ENCODE measurements around the gene CACNB2. TPM values are rescaled to one million over a fixed set of nuclear protein-coding genes. Genes with fewer than 3 reads are reported as not detected.
"Not testable (repeated sequence)": the region's sequence is repeated elsewhere in the genome, so short reads cannot be mapped to it uniquely, and the experiment has no call there.

The CACNB2 gene
- total RNA-seq, 2 experiments from 2014 or later, result not detected

GRCh38 chr10:18571780-18572179 lies 431.6 kb downstream of the CACNB2 start:
- ATAC-seq (no peak), DNase-seq (no peak)
- Mint-ChIP-seq H3K36me3 (ENCODE audit: low read depth) (peaks cover 23% of the 10 kb centered on the region), H3K9me3 (ENCODE audit: low read depth) (peaks cover 1% of the 10 kb centered on the region), H3K4me1 (no peaks in the 10 kb centered on the region), H3K4me3 (no peak overlapping the region), H3K27ac (no peak overlapping the region), H3K27me3 (no peaks in the 10 kb centered on the region)
- intact Hi-C loops (cut with DNase I, micrococcal nuclease), result no loop called here
- CTCF ChIA-PET, result no interaction called here
- POLR2A ChIA-PET, result no interaction called here

- Mint-ChIP-seq H3K27ac (no peak overlapping the region), H3K27me3 (no peaks in the 10 kb centered on the region), H3K4me3 (no peak overlapping the region), H3K9me3 (ENCODE audit: low read depth) (peaks cover 4% of the 10 kb centered on the region), H3K4me1 (no peaks in the 10 kb centered on the region), H3K36me3 (ENCODE audit: low read depth) (peaks cover 33% of the 10 kb centered on the region)
- ATAC-seq (no peak), DNase-seq (no peak)
- ChIA-PET CTCF (no interaction called here), POLR2A (no interaction called here)
- intact Hi-C loops (cut with DNase I, micrococcal nuclease), result no loop called here
Measured at GRCh38 chr10:18572959-18573561, 432.8 kb downstream of the CACNB2 start.

GRCh38 chr10:18576586-18576985 lies 436.4 kb downstream of the CACNB2 start:
- Mint-ChIP-seq H3K27ac (no peak overlapping the region), H3K36me3 (ENCODE audit: low read depth) (peaks cover 63% of the 10 kb centered on the region), H3K4me1 (no peaks in the 10 kb centered on the region), H3K9me3 (ENCODE audit: low read depth) (peaks cover 8% of the 10 kb centered on the region), H3K27me3 (no peaks in the 10 kb centered on the region), H3K4me3 (no peak overlapping the region)
- intact Hi-C loops (cut with DNase I, micrococcal nuclease), result no loop called here
- ATAC-seq (no peak), DNase-seq (no peak)
- POLR2A ChIA-PET, result no interaction called here
- CTCF ChIA-PET, result interaction anchor here (0.6 to 0.8 kb wide), 2 partner anchors 44 to 83 kb away, joined by 3 read pairs; partner anchors contain the start of gene ARL5B

GRCh38 chr10:18577823-18578685 lies 437.8 kb downstream of the CACNB2 start:
- CTCF ChIA-PET, result no interaction called here
- ATAC-seq, result no peak
- H3K4me3 Mint-ChIP-seq, result no peak overlapping the region
- no peak overlapping the region for H3K27ac Mint-ChIP-seq
- peaks cover 6% of the 10 kb centered on the region for H3K4me1 Mint-ChIP-seq
- peaks cover 77% of the 10 kb centered on the region for H3K36me3 Mint-ChIP-seq (ENCODE audit: low read depth)
- intact Hi-C loops (cut with DNase I, micrococcal nuclease), result no loop called here
- no peak for DNase-seq
- peaks cover 8% of the 10 kb centered on the region for H3K9me3 Mint-ChIP-seq (ENCODE audit: low read depth)
- POLR2A ChIA-PET, result no interaction called here
- no peaks in the 10 kb centered on the region for H3K27me3 Mint-ChIP-seq

GRCh38 chr10:18582803-18583202 lies 442.6 kb downstream of the CACNB2 start:
- peak; percentile 44 for DNase-seq
- Mint-ChIP-seq H3K36me3 (ENCODE audit: low read depth) (peaks cover 84% of the 10 kb centered on the region), H3K9me3 (ENCODE audit: low read depth) (peaks cover 4% of the 10 kb centered on the region), H3K4me3 (no peak overlapping the region), H3K27ac (peak overlapping the region; percentile 64), H3K4me1 (peaks cover 14% of the 10 kb centered on the region), H3K27me3 (no peaks in the 10 kb centered on the region)
- intact Hi-C loops (cut with DNase I, micrococcal nuclease), result no loop called here
- ChIA-PET CTCF (no interaction called here), POLR2A (no interaction called here)
- peak; percentile 78 for ATAC-seq

GRCh38 chr10:18583575-18584270 lies 443.5 kb downstream of the CACNB2 start:
- CTCF ChIA-PET, result no interaction called here
- H3K27me3 Mint-ChIP-seq, result no peaks in the 10 kb centered on the region
- peak overlapping the region; percentile 20 for H3K27ac Mint-ChIP-seq
- DNase-seq (no peak), ATAC-seq (no peak)
- H3K4me3 Mint-ChIP-seq, result no peak overlapping the region
- H3K9me3 Mint-ChIP-seq (ENCODE audit: low read depth), result no peaks in the 10 kb centered on the region
- intact Hi-C loops (cut with DNase I, micrococcal nuclease), result no loop called here
- H3K4me1 Mint-ChIP-seq, result peaks cover 14% of the 10 kb centered on the region
- POLR2A ChIA-PET, result no interaction called here
- H3K36me3 Mint-ChIP-seq (ENCODE audit: low read depth), result peaks cover 83% of the 10 kb centered on the region

DNA sequence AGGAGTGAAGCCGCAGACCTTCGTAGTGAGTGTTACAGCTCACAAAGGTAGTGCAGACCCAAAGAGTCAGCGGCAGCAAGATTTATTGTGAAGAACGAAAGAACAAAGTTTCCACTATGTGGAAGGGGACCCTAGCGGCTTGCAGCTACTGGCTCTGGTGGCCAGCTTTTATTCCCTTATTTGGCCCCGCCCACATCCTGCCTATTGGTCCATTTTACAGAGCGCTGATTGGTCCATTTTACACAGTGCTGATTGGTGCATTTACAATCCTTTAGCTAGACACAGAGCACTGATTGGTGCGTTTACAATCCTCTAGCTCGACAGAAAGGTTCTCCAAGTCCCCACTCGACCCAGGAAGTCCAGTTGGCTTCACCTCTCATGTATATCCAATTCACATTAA lies 446.4 kb downstream of the CACNB2 start:
- Mint-ChIP-seq H3K36me3 (ENCODE audit: low read depth) (peaks cover 80% of the 10 kb centered on the region), H3K4me1 (peaks cover 14% of the 10 kb centered on the region)
- H3K9me3 Mint-ChIP-seq (ENCODE audit: low read depth); H3K4me3 Mint-ChIP-seq; ATAC-seq; intact Hi-C loops (cut with DNase I, micrococcal nuclease); POLR2A ChIA-PET; H3K27me3 Mint-ChIP-seq; H3K27ac Mint-ChIP-seq; DNase-seq: not testable (repeated sequence)
- CTCF ChIA-PET, result interaction anchor here (1.0 kb wide), 1 partner anchor 15 kb away, joined by 4 read pairs; no protein-coding TSS in a partner anchor

- H3K9me3 Mint-ChIP-seq (ENCODE audit: low read depth); intact Hi-C loops (cut with DNase I, micrococcal nuclease); POLR2A ChIA-PET; DNase-seq; H3K4me1 Mint-ChIP-seq; H3K27me3 Mint-ChIP-seq; H3K27ac Mint-ChIP-seq; ATAC-seq; H3K4me3 Mint-ChIP-seq: not testable (repeated sequence)
- CTCF ChIA-PET, result interaction anchor here (0.6 to 0.7 kb wide), 2 partner anchors 67 to 137 kb away, joined by 3 to 7 read pairs; no protein-coding TSS in a partner anchor
- H3K36me3 Mint-ChIP-seq (ENCODE audit: low read depth), result peaks cover 76% of the 10 kb centered on the region
Measured at GRCh38 chr10:18591141-18591540, 450.9 kb downstream of the CACNB2 start.

Other genes with a start within 250 kb of the CACNB2 start
- not detected for gene SLC39A12, start 188.5 kb upstream of the CACNB2 start, total RNA-seq

Measured in activated CD4-positive, alpha-beta T cell treated with anti-CD3 and anti-CD28 coated beads for 36 hours (primary cell).